ENCODE data around the gene DPH3. TPM values are rescaled to one million over a fixed set of nuclear protein-coding genes. Genes with fewer than 3 reads are reported as not detected.

The DPH3 gene
- total and polyA plus RNA-seq, 10 of the 15 experiments (the other 5 are each of a cell fraction or from before 2014, with no cell fraction given) = 10.8 to 71.8 (median 23.4) TPM

DNA sequence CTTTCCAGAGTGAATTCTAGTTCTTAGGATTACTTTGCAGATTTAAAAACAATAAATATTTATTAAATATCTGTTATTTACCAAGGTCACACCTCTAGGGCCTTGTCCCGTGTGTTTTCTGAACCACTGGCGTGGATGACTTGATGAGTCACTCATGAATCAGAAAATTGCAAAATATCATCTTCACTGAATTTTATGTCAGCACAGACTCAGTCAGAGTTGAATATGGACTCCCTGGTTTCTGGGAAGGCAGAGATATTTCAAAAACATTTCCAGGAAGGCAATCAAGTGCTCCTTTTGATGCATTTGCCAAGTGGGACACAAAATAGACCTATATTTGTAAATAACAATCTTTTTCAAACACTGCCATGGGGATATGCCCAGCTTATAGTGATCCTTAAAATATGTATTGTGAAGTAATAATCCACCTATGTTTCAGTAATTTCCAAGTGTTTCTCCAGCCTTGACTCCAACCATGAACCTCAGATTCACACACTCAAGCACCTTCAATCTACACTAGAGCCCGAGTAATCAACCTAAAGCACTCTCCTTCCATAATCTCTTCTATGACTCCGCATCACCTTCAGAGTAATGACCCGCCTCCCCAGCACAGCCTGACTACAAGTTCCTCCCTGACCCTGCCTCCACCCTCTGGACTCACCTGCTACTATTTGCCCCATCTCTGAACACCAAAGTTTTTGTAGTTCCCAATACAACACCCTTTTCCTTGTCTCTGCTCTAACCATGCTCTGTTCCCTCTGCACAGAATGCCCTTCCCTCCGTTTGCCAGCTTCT is 24.3 kb downstream of the DPH3 start:
- ChIA-PET RAD21 (ENCODE audit: unreplicated experiment) (no interaction called here), SMC1A (ENCODE audit: uncharacterized antibody, unreplicated experiment) (interaction anchor here (0.8 kb wide), 1 partner anchor 191 kb away, joined by 3 read pairs; no protein-coding TSS in a partner anchor), CTCF (interaction anchor here (0.9 to 1.6 kb wide), 2 partner anchors 191 to 425 kb away, joined by 3 to 8 read pairs; no protein-coding TSS in a partner anchor), POLR2A (interaction anchor here (0.6 to 1.0 kb wide), 2 partner anchors 8 to 189 kb away, joined by 3 read pairs; no protein-coding TSS in a partner anchor)
- Histone ChIP-seq H3K4me3 (no peak overlapping the region), H2AFZ (ENCODE audit: control insufficient read depth, low read depth, low read length) (no peak overlapping the region), H3K9ac (ENCODE audit: control insufficient read depth, insufficient read depth, low read length) (no peak overlapping the region), H3K27ac (ENCODE audit: control insufficient read depth, insufficient read depth) (no peak overlapping the region), H3K9me3 (replicated peaks; ENCODE audit: control insufficient read depth, insufficient read depth, low read length) (no peaks in the 10 kb centered on the region), H3K4me1 (ENCODE audit: control insufficient read depth, insufficient read depth, low read length) (no peaks in the 10 kb centered on the region), H3K27me3 (replicated peaks in 1 of 2; ENCODE audit: control insufficient read depth in 2 of 2, insufficient read depth in 2 of 2, low read length in 1 of 2) (no peaks in the 10 kb centered on the region), H4K20me1 (ENCODE audit: control insufficient read depth, insufficient read depth) (no peaks in the 10 kb centered on the region), H3K36me3 (ENCODE audit: control insufficient read depth in 2 of 2, insufficient read depth in 2 of 2, low read length in 1 of 2) (no peaks in the 10 kb centered on the region), H3K4me2 (ENCODE audit: control insufficient read depth, insufficient read depth) (no peak overlapping the region), H3K79me2 (ENCODE audit: control insufficient read depth, insufficient read depth, low read length) (no peaks in the 10 kb centered on the region)
- FAIRE-seq = no peak
- BruUV-seq (replicated peaks) = no TSS peak
- DNase-seq (ENCODE audit: low read depth, low spot score) = no peak
- TF ChIP-seq FOS (IDR thresholded peaks at IDR 0.05; ENCODE audit: borderline replicate concordance, extremely low read depth, insufficient read length) (no peak), ZBED1 (IDR thresholded peaks at IDR 0.05; ENCODE audit: borderline replicate concordance) (no peak), POLR2A (IDR thresholded peaks at IDR 0.05; ENCODE audit: low read depth, low read length) (no peak), NBN (IDR thresholded peaks at IDR 0.05) (no peak), ZZZ3 (IDR thresholded peaks at IDR 0.05; ENCODE audit: control insufficient read depth, insufficient read length, low read depth) (no peak), SP1 (IDR thresholded peaks at IDR 0.05; ENCODE audit: low read depth, low read length) (no peak), POLR2AphosphoS5 (IDR thresholded peaks at IDR 0.05; ENCODE audit: low read length) (no peak)
- TF ChIP-seq, protein P1, sequence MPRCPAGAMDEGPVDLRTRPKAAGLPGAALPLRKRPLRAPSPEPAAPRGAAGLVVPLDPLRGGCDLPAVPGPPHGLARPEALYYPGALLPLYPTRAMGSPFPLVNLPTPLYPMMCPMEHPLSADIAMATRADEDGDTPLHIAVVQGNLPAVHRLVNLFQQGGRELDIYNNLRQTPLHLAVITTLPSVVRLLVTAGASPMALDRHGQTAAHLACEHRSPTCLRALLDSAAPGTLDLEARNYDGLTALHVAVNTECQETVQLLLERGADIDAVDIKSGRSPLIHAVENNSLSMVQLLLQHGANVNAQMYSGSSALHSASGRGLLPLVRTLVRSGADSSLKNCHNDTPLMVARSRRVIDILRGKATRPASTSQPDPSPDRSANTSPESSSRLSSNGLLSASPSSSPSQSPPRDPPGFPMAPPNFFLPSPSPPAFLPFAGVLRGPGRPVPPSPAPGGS (IDR thresholded peaks at IDR 0.05; ENCODE audit: borderline replicate concordance, insufficient read depth, low read depth, low read length, poor library complexity, severe bottlenecking) = no peak
- no peak for ATAC-seq
- intact Hi-C loops (cut with micrococcal nuclease; ENCODE audit: unreplicated experiment) (no loop called here), in situ Hi-C loops (cut with MboI) (loop anchor here (10.0 kb wide), 2 partner anchors 616 to 1036 kb away; partner anchors contain the start of gene CAPN7)
- WGBS (ENCODE audit: insufficient coverage, insufficient replicate concordance, low lambda C conversion rate, missing lambda C conversion rate) = 27% methylated on average over 6 of the region's 6 CpGs

All from GM12878 (cell line).